Suprapubic skin (tissue), 3 donors: ENCODE results near the gene POTEI.
"Not testable (repeated sequence)": the region's sequence is repeated elsewhere in the genome, so short reads cannot be mapped to it uniquely, and the experiment has no call there.

Source experiments
- CTCF ChIP-seq, 2 donors: fragments of 200-600 bp in 1 of 2; fragments of 450-650 bp in 1 of 2; sonication (generic) in 1 of 2; IDR thresholded peaks; one replicate each; pipeline ENCODE4 v1.5.1; 2016 to 2019; ENCODE audit warnings: antibody characterized with exemption in 2 of 2, mild to moderate bottlenecking in 1 of 2, moderate library complexity in 1 of 2
- POLR2AphosphoS5 ChIP-seq, 3 donors: sonication (generic); formaldehyde crosslinking; IDR thresholded peaks; one replicate each; pipeline ENCODE4 v1.6.1; 2017; ENCODE audit warnings: antibody characterized with exemption in 3 of 3

DNA sequence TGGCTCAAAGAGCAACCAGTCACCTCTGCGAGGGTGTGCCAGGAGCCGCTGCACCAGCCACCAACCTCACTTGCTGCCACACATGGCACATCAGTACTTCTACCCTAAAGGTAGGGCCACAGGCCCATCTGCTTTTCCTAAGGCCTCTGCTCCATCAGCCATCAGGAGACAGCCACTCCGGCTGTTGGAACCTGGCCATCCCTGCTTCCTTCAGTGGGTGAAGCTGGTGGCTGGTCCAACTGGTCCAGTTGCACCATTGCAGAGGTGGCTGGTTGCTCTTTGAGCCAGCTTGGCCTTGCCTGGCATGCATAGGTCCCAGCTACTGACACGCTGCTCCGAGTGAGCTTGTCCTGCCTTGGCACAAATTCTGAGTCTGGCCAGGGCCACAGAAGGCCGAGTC lies 53.7 kb downstream of the POTEI start:
- not testable (repeated sequence) for TF ChIP-seq CTCF, POLR2AphosphoS5 (IDR thresholded peaks at IDR 0.05)
